GM23338 (cell line): ENCODE results near the gene IFT52. TPM values are rescaled to one million over a fixed set of nuclear protein-coding genes. Genes with fewer than 3 reads are reported as not detected.
A peak's percentile ranks its signal among the peaks of the same experiment; 100 is the strongest.

Source experiments
- ATAC-seq: fragments of 200-7000 bp; cut with Tn5 transposase; 3 replicates; pipeline ENCODE4 v1.9.1; 2020
- DNase-seq: peaks from one replicate; pipeline ENCODE4 v3.0.0-alpha.2; 2015; ENCODE audit warnings: low spot score
- H2AFZ ChIP-seq: fragments of 200-600 bp; sonication (generic); 2 replicates; pipeline ENCODE4 v1.8.0; 2016; ENCODE audit warnings: antibody characterized with exemption, mild to moderate bottlenecking, moderate library complexity
- H3F3A ChIP-seq: fragments of 200-600 bp; sonication (generic); replicated peaks from 2 replicates; pipeline ENCODE4 v1.8.0; 2017; ENCODE audit warnings: antibody characterized with exemption, mixed run types, low read depth
- H3K27ac ChIP-seq: fragments of 200-600 bp; sonication (generic); 2 replicates; pipeline ENCODE4 v1.6.1; 2016; ENCODE audit warnings: low read depth
- H3K27me3 ChIP-seq: fragments of 200-600 bp; sonication (generic); 2 replicates; pipeline ENCODE4 v1.8.0; 2016; ENCODE audit warnings: mild to moderate bottlenecking, mixed run types, moderate library complexity; ENCODE audit not compliant: insufficient read depth
- H3K36me3 ChIP-seq: fragments of 200-600 bp; sonication (generic); 2 replicates; pipeline ENCODE4 v1.8.0; 2016; ENCODE audit warnings: mild to moderate bottlenecking; ENCODE audit not compliant: insufficient read depth
- H3K4me1 ChIP-seq: fragments of 200-600 bp; sonication (generic); 2 replicates; pipeline ENCODE4 v1.8.0; 2016; ENCODE audit warnings: mild to moderate bottlenecking, moderate library complexity; ENCODE audit not compliant: insufficient read depth
- H3K4me2 ChIP-seq: fragments of 200-600 bp; sonication (generic); 2 replicates; pipeline ENCODE4 v1.7.1; 2017; ENCODE audit warnings: mixed run types
- H3K4me3 ChIP-seq: fragments of 200-600 bp; sonication (generic); 2 replicates; pipeline ENCODE4 v1.6.1; 2016; ENCODE audit warnings: mixed run types
- H3K79me2 ChIP-seq: fragments of 200-600 bp; sonication (generic); replicated peaks from 2 replicates; pipeline ENCODE4 v1.8.0; 2017; ENCODE audit warnings: mild to moderate bottlenecking; ENCODE audit not compliant: insufficient read depth
- H3K9me2 ChIP-seq: fragments of 200-600 bp; sonication (generic); 2 replicates; pipeline ENCODE4 v1.8.0; 2017; ENCODE audit not compliant: insufficient read depth
- H4K20me1 ChIP-seq: fragments of 200-600 bp; sonication (generic); replicated peaks from 2 replicates; pipeline ENCODE4 v1.8.0; 2017; ENCODE audit warnings: mild to moderate bottlenecking; ENCODE audit not compliant: insufficient read depth
- H3K27ac Mint-ChIP-seq: 2 replicates; pipeline ENCODE4 v1.8.0; 2020; ENCODE audit warnings: inconsistent platforms, mild to moderate bottlenecking, moderate library complexity, mixed read lengths
- H3K27me3 Mint-ChIP-seq: 3 replicates; pipeline ENCODE4 v1.8.0; 2022; ENCODE audit warnings: low read depth, mild to moderate bottlenecking, moderate library complexity, mixed read lengths, inconsistent platforms; ENCODE audit not compliant: insufficient read depth, poor library complexity
- H3K36me3 Mint-ChIP-seq: 3 replicates; pipeline ENCODE4 v1.8.0; 2021; ENCODE audit warnings: low read depth, mild to moderate bottlenecking, inconsistent platforms, moderate library complexity, mixed read lengths
- H3K4me1 Mint-ChIP-seq: 3 replicates; pipeline ENCODE4 v1.8.0; 2020; ENCODE audit warnings: mild to moderate bottlenecking, inconsistent platforms, mixed read lengths
- H3K4me3 Mint-ChIP-seq: 3 replicates; pipeline ENCODE4 v1.8.0; 2021; ENCODE audit warnings: moderate library complexity, mild to moderate bottlenecking, inconsistent platforms, mixed read lengths
- H3K9me3 Mint-ChIP-seq: 3 replicates; pipeline ENCODE4 v1.8.0; 2020; ENCODE audit warnings: moderate library complexity, mild to moderate bottlenecking, inconsistent platforms, mixed read lengths
- CREB1 ChIP-seq: fragments of 250-450 bp; sonication (Bioruptor Pico); IDR thresholded peaks from 2 replicates; pipeline ENCODE4 v1.5.0; 2020; ENCODE audit warnings: low read depth, mild to moderate bottlenecking, moderate library complexity
- EZH2 ChIP-seq: fragments of 200-600 bp; sonication (generic); IDR thresholded peaks from one replicate; pipeline ENCODE4 v1.8.0; 2017; ENCODE audit warnings: antibody characterized with exemption, mild to moderate bottlenecking, low read depth; ENCODE audit not compliant: unreplicated experiment
- EZH2phosphoT487 ChIP-seq: fragments of 200-600 bp; sonication (generic); IDR thresholded peaks from one replicate; pipeline ENCODE4 v1.8.1; 2018; ENCODE audit warnings: antibody characterized with exemption; ENCODE audit not compliant: unreplicated experiment
- NANOG ChIP-seq: IDR thresholded peaks from 2 replicates; pipeline ENCODE4 v1.6.1; 2016; ENCODE audit warnings: antibody characterized with exemption, borderline replicate concordance
- POLR2AphosphoS5 ChIP-seq: IDR thresholded peaks from 2 replicates; pipeline ENCODE4 v1.6.1; 2016; ENCODE audit warnings: antibody characterized with exemption, low read depth
- STAT1 ChIP-seq: IDR thresholded peaks from one replicate; pipeline ENCODE4 v1.6.1; 2016; ENCODE audit warnings: antibody characterized with exemption; ENCODE audit not compliant: unreplicated experiment
- ZNF114 ChIP-seq: fragments of 250-450 bp; sonication (Bioruptor Pico); IDR thresholded peaks from 2 replicates; pipeline ENCODE4 v1.5.0; 2020; ENCODE audit warnings: mild to moderate bottlenecking, moderate library complexity
- polyA plus RNA-seq: library from polyadenylated mRNA; unstranded; fragments of >200 nt; fragmentation: Nextera tagmentation; extraction: Ambion mirVana; gene quantifications from 2 replicates; pipeline ENCODE4 v1.2.1, GENCODE V29; 2016
- total RNA-seq: library from RNA; depleted of rRNA; stranded (reverse); fragments of >200 nt; shearing (Covaris generic); gene quantifications from 2 replicates; pipeline ENCODE4 v1.2.3, GENCODE V29; 2014
- TF ChIP-seq, protein P1 (sequence below): fragments of 250-450 bp; sonication (Bioruptor Pico); IDR thresholded peaks from 2 replicates; pipeline ENCODE4 v1.5.0; 2020; ENCODE audit warnings: mild to moderate bottlenecking, moderate library complexity
- TF ChIP-seq, protein P2 (sequence below): IDR thresholded peaks from 2 replicates; pipeline ENCODE4 v1.6.1; 2016; ENCODE audit warnings: antibody characterized with exemption

IFT52 gene
- total and polyA plus RNA-seq, 2 experiments from 2014 or later = 30.4 to 39.8 TPM

DNA sequence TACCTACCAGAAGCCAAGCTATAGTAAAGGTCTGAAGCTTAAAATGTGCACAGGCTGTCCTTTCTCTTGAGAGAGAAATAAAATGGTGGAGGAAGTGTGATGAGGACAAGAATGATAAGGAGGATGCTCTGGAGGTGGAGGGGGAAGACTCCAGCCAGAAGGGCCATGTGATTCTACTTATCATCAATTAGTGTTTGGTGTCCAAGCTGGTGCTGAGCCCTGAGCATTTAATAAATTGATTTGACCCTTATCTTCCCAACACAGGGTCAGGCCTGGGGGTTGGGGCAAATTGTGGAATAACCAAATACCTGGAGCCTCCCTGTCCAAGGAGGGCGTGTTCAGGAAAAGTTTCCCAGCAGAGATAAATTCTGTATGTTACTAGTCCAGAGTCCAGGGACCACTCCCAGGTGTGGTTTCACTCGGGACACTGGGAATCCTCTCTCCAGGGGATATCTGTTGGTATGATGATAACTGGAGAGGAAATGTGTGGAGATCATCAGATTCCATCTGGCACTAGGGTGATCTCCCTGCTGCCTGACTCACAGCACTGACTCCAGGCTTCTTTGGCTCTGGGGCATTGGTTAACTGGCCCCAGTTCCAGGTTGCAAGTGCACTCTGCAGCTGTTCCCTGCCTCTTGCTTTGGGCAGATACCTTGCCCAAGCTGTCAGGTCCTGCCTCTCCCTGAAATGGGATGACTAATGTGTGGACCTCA, 72.4 kb downstream of the IFT52 start:
- Histone ChIP-seq H3K4me1 (peaks cover 2% of the 10 kb centered on the region; the same call in 1 of the 2 replicates), H4K20me1 (no peaks in the 10 kb centered on the region), H3K9me2 (no peaks in the 10 kb centered on the region), H3K79me2 (peaks cover 9% of the 10 kb centered on the region), H3K27ac (no peak overlapping the region), H2AFZ (no peak overlapping the region), H3K4me2 (no peak overlapping the region), H3K4me3 (no peak overlapping the region), H3F3A (0 out of 2 replicates have a peak, but pooled peaks cover 4% of the 10 kb centered on the region), H3K36me3 (no peaks in the 10 kb centered on the region), H3K27me3 (peaks cover 11% of the 10 kb centered on the region)
- Mint-ChIP-seq H3K4me1 (peaks cover 3% of the 10 kb centered on the region; the same call in 2 of the 3 replicates), H3K9me3 (no peaks in the 10 kb centered on the region), H3K27me3 (peaks cover 17% of the 10 kb centered on the region), H3K36me3 (no peaks in the 10 kb centered on the region), H3K27ac (no peak overlapping the region), H3K4me3 (no peak overlapping the region)
- ATAC-seq (no peak), DNase-seq (no peak)
- TF ChIP-seq EZH2 (no peak), POLR2AphosphoS5 (no peak)

DNA sequence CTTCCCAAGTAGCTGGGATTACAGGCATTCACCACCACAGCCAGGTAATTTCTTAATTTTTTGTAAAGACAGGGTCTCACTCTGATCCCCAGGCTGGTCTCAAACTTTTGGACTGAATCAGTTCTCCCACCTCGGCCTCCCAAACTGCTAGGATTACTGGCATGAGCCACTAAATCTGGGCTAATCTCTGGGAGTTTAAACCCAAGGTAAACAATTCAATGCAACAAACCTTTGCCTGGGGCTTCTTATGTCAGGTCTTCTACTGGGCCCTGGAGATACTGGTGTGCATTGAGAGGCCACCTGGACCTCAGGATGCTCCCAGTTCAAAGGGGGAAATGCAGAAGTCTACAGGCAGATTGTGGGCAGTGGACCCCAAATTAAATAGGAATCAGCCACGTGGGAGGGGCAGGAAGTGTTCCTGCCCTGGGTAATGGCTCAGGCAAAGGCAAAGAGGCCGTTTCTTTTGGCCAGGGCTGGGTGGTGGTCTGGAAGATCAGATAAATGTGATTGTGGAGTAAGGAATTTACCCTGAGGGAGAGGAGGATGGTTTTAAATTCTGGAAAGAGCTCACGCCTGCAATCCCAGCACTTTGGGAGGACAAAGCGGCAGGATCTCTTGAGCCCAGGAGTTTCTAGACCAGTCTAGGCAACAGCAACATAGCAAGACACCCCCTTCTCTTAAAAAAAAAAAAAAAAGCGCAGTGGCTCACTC, 74.9 kb downstream of the IFT52 start:
- no peak overlapping the region for H3K27ac Mint-ChIP-seq
- peaks cover 21% of the 10 kb centered on the region for H3K27me3 Mint-ChIP-seq
- no peak for ATAC-seq
- H3K36me3 ChIP-seq = no peaks in the 10 kb centered on the region
- H3K9me3 Mint-ChIP-seq = no peaks in the 10 kb centered on the region
- DNase-seq = no peak
- no peak overlapping the region for H3K27ac ChIP-seq
- no peaks in the 10 kb centered on the region for H3F3A ChIP-seq
- H3K36me3 Mint-ChIP-seq = peaks cover 14% of the 10 kb centered on the region
- peaks cover 34% of the 10 kb centered on the region for H3K79me2 ChIP-seq
- H3K4me3 ChIP-seq = no peak overlapping the region
- H3K4me3 Mint-ChIP-seq = peak overlapping the region; percentile 33; the same call in 2 of the 3 replicates
- H3K4me2 ChIP-seq = no peak overlapping the region
- no peaks in the 10 kb centered on the region for H3K9me2 ChIP-seq
- H3K4me1 ChIP-seq = no peaks in the 10 kb centered on the region
- peaks cover 6% of the 10 kb centered on the region; the same call in 2 of the 3 replicates for H3K4me1 Mint-ChIP-seq
- peaks cover 11% of the 10 kb centered on the region for H3K27me3 ChIP-seq
- peak overlapping the region; percentile 43; the same call in 1 of the 2 replicates for H2AFZ ChIP-seq
- peaks cover 4% of the 10 kb centered on the region; the same call in 1 of the 2 replicates for H4K20me1 ChIP-seq
- no peak for TF ChIP-seq STAT1
- TF ChIP-seq, protein P1, sequence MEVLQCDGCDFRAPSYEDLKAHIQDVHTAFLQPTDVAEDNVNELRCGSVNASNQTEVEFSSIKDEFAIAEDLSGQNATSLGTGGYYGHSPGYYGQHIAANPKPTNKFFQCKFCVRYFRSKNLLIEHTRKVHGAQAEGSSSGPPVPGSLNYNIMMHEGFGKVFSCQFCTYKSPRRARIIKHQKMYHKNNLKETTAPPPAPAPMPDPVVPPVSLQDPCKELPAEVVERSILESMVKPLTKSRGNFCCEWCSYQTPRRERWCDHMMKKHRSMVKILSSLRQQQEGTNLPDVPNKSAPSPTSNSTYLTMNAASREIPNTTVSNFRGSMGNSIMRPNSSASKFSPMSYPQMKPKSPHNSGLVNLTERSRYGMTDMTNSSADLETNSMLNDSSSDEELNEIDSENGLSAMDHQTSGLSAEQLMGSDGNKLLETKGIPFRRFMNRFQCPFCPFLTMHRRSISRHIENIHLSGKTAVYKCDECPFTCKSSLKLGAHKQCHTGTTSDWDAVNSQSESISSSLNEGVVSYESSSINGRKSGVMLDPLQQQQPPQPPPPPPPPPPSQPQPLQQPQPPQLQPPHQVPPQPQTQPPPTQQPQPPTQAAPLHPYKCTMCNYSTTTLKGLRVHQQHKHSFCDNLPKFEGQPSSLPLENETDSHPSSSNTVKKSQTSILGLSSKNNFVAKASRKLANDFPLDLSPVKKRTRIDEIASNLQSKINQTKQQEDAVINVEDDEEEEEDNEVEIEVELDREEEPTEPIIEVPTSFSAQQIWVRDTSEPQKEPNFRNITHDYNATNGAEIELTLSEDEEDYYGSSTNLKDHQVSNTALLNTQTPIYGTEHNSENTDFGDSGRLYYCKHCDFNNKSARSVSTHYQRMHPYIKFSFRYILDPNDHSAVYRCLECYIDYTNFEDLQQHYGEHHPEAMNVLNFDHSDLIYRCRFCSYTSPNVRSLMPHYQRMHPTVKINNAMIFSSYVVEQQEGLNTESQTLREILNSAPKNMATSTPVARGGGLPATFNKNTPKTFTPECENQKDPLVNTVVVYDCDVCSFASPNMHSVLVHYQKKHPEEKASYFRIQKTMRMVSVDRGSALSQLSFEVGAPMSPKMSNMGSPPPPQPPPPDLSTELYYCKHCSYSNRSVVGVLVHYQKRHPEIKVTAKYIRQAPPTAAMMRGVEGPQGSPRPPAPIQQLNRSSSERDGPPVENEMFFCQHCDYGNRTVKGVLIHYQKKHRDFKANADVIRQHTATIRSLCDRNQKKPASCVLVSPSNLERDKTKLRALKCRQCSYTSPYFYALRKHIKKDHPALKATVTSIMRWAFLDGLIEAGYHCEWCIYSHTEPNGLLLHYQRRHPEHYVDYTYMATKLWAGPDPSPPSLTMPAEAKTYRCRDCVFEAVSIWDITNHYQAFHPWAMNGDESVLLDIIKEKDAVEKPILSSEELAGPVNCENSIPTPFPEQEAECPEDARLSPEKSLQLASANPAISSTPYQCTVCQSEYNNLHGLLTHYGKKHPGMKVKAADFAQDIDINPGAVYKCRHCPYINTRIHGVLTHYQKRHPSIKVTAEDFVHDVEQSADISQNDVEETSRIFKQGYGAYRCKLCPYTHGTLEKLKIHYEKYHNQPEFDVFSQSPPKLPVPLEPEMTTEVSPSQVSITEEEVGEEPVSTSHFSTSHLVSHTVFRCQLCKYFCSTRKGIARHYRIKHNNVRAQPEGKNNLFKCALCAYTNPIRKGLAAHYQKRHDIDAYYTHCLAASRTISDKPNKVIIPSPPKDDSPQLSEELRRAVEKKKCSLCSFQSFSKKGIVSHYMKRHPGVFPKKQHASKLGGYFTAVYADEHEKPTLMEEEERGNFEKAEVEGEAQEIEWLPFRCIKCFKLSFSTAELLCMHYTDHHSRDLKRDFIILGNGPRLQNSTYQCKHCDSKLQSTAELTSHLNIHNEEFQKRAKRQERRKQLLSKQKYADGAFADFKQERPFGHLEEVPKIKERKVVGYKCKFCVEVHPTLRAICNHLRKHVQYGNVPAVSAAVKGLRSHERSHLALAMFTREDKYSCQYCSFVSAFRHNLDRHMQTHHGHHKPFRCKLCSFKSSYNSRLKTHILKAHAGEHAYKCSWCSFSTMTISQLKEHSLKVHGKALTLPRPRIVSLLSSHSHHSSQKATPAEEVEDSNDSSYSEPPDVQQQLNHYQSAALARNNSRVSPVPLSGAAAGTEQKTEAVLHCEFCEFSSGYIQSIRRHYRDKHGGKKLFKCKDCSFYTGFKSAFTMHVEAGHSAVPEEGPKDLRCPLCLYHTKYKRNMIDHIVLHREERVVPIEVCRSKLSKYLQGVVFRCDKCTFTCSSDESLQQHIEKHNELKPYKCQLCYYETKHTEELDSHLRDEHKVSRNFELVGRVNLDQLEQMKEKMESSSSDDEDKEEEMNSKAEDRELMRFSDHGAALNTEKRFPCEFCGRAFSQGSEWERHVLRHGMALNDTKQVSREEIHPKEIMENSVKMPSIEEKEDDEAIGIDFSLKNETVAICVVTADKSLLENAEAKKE = no peak
- no peak for TF ChIP-seq EZH2
- TF ChIP-seq, protein P2, sequence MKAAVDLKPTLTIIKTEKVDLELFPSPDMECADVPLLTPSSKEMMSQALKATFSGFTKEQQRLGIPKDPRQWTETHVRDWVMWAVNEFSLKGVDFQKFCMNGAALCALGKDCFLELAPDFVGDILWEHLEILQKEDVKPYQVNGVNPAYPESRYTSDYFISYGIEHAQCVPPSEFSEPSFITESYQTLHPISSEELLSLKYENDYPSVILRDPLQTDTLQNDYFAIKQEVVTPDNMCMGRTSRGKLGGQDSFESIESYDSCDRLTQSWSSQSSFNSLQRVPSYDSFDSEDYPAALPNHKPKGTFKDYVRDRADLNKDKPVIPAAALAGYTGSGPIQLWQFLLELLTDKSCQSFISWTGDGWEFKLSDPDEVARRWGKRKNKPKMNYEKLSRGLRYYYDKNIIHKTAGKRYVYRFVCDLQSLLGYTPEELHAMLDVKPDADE = no peak
- TF ChIP-seq ZNF114 (CRISPR knock-in tag) = no peak
- no peak for TF ChIP-seq POLR2AphosphoS5
- no peak for TF ChIP-seq NANOG
- TF ChIP-seq CREB1 (CRISPR knock-in tag) = no peak
- TF ChIP-seq EZH2phosphoT487 = no peak
